Epithelial cell of esophagus (primary cell): ENCODE data around the gene DPH7.

Source experiments
- DNase-seq: peaks from one replicate; pipeline ENCODE4 v3.0.0; 2010; ENCODE audit warnings: low read depth
- H3K4me3 ChIP-seq: 2 replicates; pipeline ENCODE4 v1.5.1; 2011; ENCODE audit warnings: mild to moderate bottlenecking, low read length, control low read depth
- CTCF ChIP-seq: IDR thresholded peaks from 2 replicates; pipeline ENCODE4 v1.5.1; 2011; ENCODE audit warnings: low read depth, mild to moderate bottlenecking, low read length, control low read depth, inconsistent platforms; ENCODE audit not compliant: insufficient read depth; ENCODE audit errors: missing control alignments

DPH7 gene

DNA sequence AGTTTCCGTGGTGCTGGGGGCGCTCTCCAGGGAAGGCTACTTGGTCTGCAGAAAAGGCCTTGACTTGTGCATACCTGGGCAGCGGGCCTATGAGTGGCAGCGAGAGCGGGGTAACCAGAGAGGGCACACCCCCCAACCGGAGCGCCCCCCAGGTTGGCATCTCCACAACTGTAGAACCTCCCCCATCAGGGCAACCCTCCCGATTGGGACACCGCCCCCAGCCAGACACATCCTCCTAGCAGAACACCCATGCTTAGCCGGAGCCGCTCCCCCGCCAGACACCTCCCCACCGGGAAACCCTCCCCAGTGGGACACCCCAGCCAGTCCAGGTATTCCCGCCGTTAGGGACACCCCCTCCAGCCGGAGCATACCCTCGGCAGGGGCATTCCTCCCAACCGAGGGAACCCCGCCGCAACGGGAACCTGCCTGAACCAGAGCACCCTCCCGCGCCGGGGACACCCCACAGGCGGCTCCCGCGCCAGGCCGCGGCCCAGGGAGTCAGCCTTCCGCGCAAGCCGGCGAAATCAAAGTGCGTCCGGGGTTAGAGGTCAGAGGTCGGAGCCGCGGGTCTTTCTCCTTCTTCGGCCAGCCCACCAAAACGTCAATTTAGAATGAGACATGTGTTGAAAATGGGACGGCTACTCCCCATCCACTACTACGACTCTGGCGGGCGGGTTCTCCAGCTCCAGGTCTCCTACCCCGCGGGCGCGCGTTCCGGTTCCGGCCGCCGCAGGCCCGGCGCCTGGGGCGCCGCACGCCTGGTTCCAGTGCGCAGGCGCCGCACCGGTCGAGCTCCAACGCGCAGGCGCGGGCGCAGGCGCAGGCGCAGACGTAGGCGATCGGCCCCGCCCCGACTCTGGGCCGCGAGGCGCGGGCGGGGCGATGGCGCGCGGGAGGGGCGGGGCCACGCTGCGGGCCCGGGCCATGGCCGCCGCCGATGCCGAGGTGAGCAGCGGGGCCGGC, 39.7 kb upstream of the DPH7 start, which contains the start of gene EHMT1:
TSS of gene EHMT1 (plus strand) at position 901 of the 963 bp plus-strand sequence. CDS start at position 925, 24 bp downstream.
- TF ChIP-seq CTCF, result no peak
- H3K4me3 ChIP-seq, result peak within 1 kb of the TSS; percentile 80
- DNase-seq, result peak; percentile 77

GRCh38 chr9:137615387-137615871, 36.7 kb upstream of the DPH7 start:
- TF ChIP-seq CTCF, result no peak
- no peak overlapping the region for H3K4me3 ChIP-seq
- DNase-seq, result no peak

- TF ChIP-seq CTCF, result no peak
- no peak overlapping the region for H3K4me3 ChIP-seq
Observed at GRCh38 chr9:137614631-137615386, 36.1 kb upstream of the DPH7 start.

GRCh38 chr9:137613738-137614523, 35.2 kb upstream of the DPH7 start:
- DNase-seq, result no peak
- TF ChIP-seq CTCF, result no peak
- H3K4me3 ChIP-seq, result peak overlapping the region; percentile 51

More at GRCh38 chr9:137614631-137615386, 36.1 kb upstream of the DPH7 start:
- no peak for DNase-seq

DNA sequence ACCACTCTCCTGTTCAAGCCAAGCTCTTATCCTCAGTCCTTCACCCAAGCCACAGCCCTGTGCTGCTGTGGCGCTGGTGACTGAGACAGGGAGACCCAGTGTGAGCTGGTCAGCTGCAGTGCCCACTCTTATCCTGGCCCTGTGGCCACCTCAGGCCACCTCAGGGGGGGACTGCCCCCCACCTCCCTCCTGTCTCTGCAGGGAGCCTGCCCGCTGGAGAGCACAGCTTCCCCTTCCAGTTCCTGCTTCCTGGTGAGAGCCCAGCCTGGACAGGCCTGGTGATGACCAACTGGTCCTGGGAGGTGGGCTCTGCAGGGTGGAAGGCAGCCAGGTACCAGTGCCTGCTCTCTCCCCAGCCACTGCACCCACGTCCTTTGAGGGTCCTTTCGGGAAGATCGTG, 34.5 kb upstream of the DPH7 start:
- peak overlapping the region; percentile 51 for H3K4me3 ChIP-seq
- TF ChIP-seq CTCF, result no peak

DNA sequence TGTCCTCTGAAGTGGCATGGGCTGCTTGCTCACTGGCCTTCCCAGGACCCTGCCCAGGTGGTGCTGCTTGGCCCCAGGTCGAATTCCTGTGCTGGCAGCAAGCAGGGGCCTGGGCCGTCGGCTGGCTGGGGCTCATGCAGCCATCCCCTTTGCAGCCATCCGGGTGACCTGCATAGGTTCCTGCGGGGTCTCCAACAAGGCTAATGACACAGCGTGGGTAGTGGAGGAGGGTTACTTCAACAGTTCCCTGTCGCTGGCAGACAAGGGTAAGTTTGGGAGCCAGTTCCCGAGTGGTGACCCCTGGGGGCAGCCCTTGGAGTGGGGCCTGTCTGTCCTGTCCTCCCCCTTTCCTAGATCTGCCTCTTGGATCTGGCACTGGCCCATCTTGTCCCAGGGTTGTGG, 34.0 kb upstream of the DPH7 start:
- no peak for TF ChIP-seq CTCF
- H3K4me3 ChIP-seq, result peak overlapping the region; percentile 51
- DNase-seq, result no peak

More for the DNA sequence above, 34.5 kb upstream of the DPH7 start:
- no peak for DNase-seq
